HG02970 (cell line): Measurements from ENCODE around the gene CHST11.
A peak's percentile ranks its signal among the peaks of the same experiment; 100 is the strongest.
"Not testable (repeated sequence)": the region's sequence is repeated elsewhere in the genome, so short reads cannot be mapped to it uniquely, and the experiment has no call there.

Experiments used
- ATAC-seq: cut with Tn5 transposase; IDR thresholded peaks from one replicate; pipeline ENCODE4 v1.9.1; 2021; ENCODE audit warnings: mild to moderate bottlenecking, moderate library complexity, moderate number of reproducible peaks; ENCODE audit not compliant: unreplicated experiment, low FRiP score

CHST11 gene

GRCh38 chr12:104574758-104575157, 118.0 kb downstream of the CHST11 start:
- not testable (repeated sequence) for ATAC-seq

GRCh38 chr12:104575442-104576186, 118.9 kb downstream of the CHST11 start:
- no peak for ATAC-seq

- ATAC-seq, result no peak
Observed at GRCh38 chr12:104576187-104576778, 119.5 kb downstream of the CHST11 start.

- no peak for ATAC-seq
Observed at GRCh38 chr12:104576980-104577580, 120.3 kb downstream of the CHST11 start.

- ATAC-seq, result no peak
Observed at GRCh38 chr12:104577581-104577981, 120.8 kb downstream of the CHST11 start.

GRCh38 chr12:104578453-104578852, 121.7 kb downstream of the CHST11 start:
- no peak for ATAC-seq

- no peak for ATAC-seq
Observed at GRCh38 chr12:104579718-104580495, 123.2 kb downstream of the CHST11 start.

GRCh38 chr12:104581005-104581570, 124.3 kb downstream of the CHST11 start:
- ATAC-seq, result no peak

- ATAC-seq, result peak; percentile 46
Observed at GRCh38 chr12:104582739-104583138, 126.0 kb downstream of the CHST11 start.

- ATAC-seq, result no peak
Observed at GRCh38 chr12:104583301-104583700, 126.6 kb downstream of the CHST11 start.

GRCh38 chr12:104585448-104586055, 128.8 kb downstream of the CHST11 start:
- ATAC-seq, result no peak

GRCh38 chr12:104586351-104586919, 129.7 kb downstream of the CHST11 start:
- no peak for ATAC-seq

GRCh38 chr12:104588047-104588920, 131.5 kb downstream of the CHST11 start:
- ATAC-seq, result no peak

- no peak for ATAC-seq
Observed at GRCh38 chr12:104588921-104589590, 132.3 kb downstream of the CHST11 start.

GRCh38 chr12:104590022-104590421, 133.3 kb downstream of the CHST11 start:
- no peak for ATAC-seq

GRCh38 chr12:104591257-104591885, 134.6 kb downstream of the CHST11 start:
- no peak for ATAC-seq

- ATAC-seq, result no peak
Observed at GRCh38 chr12:104593482-104593881, 136.7 kb downstream of the CHST11 start.
